Stomach (tissue), 4 donors: Measurements from ENCODE around the gene MX2.

Source experiments
- POLR2A ChIP-seq, 4 donors: fragments of 450-650 bp; IDR thresholded peaks; one replicate each; pipeline ENCODE4 v1.6.1; 2016; ENCODE audit warnings: antibody characterized with exemption in 4 of 4, control low read depth in 2 of 4, mild to moderate bottlenecking in 1 of 4, moderate library complexity in 1 of 4
- TF ChIP-seq, protein P1 (sequence below), 7 experiments: fragments of 450-650 bp in 4 of 7; fragments of 200-600 bp in 3 of 7; sonication (generic) in 3 of 7; IDR thresholded peaks; one replicate each; pipeline ENCODE4 v1.5.1; 2016 to 2019; ENCODE audit warnings: antibody characterized with exemption in 7 of 7, control low read depth in 2 of 7, mild to moderate bottlenecking in 1 of 7

DNA sequence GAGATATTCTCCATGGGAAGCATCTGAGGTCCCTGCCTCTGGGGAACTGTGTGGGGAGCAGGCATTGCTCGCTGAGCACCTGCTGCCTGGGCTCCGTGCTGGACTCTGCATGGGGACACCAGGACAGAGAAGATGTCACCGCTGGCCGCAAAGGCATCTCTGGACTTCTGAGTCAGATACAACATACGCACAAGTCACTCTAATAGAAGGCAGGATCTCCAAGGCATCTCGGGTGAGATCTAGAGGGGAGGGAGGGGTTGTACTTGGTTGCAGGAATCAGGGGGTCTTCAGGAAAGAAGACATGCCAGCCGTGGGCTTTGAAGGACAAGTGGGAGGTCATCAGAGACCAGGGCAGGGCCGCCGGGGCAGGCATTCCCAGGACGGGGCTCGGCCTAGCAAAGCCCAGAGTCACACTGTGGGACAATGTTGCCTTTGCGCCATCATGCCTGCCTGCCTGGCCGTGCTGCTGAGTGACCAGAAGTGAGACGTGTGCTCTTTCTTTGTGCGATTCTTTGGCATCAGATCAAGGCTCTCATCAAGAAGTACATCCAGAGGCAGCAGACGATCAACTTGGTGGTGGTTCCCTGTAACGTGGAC lies 28.3 kb downstream of the MX2 start:
- TF ChIP-seq, protein P1, sequence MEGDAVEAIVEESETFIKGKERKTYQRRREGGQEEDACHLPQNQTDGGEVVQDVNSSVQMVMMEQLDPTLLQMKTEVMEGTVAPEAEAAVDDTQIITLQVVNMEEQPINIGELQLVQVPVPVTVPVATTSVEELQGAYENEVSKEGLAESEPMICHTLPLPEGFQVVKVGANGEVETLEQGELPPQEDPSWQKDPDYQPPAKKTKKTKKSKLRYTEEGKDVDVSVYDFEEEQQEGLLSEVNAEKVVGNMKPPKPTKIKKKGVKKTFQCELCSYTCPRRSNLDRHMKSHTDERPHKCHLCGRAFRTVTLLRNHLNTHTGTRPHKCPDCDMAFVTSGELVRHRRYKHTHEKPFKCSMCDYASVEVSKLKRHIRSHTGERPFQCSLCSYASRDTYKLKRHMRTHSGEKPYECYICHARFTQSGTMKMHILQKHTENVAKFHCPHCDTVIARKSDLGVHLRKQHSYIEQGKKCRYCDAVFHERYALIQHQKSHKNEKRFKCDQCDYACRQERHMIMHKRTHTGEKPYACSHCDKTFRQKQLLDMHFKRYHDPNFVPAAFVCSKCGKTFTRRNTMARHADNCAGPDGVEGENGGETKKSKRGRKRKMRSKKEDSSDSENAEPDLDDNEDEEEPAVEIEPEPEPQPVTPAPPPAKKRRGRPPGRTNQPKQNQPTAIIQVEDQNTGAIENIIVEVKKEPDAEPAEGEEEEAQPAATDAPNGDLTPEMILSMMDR (IDR thresholded peaks at IDR 0.05), result no peak
- no peak for TF ChIP-seq POLR2A (IDR thresholded peaks at IDR 0.05)
